CD4-positive, alpha-beta T cell treated with Interleukin-2 at 100 ng/mL for 4 hours (primary cell): ENCODE results near the gene ITGA3.
A peak's percentile ranks its signal among the peaks of the same experiment; 100 is the strongest.

ENCODE experiments used
- DNase-seq: peaks from one replicate; pipeline ENCODE4 v3.0.0-alpha.2; 2020; ENCODE audit warnings: low spot score

ITGA3 gene

GRCh38 chr17:50094243-50094752 is 38.4 kb downstream of the ITGA3 start:
- peak; percentile 93 for DNase-seq

DNA sequence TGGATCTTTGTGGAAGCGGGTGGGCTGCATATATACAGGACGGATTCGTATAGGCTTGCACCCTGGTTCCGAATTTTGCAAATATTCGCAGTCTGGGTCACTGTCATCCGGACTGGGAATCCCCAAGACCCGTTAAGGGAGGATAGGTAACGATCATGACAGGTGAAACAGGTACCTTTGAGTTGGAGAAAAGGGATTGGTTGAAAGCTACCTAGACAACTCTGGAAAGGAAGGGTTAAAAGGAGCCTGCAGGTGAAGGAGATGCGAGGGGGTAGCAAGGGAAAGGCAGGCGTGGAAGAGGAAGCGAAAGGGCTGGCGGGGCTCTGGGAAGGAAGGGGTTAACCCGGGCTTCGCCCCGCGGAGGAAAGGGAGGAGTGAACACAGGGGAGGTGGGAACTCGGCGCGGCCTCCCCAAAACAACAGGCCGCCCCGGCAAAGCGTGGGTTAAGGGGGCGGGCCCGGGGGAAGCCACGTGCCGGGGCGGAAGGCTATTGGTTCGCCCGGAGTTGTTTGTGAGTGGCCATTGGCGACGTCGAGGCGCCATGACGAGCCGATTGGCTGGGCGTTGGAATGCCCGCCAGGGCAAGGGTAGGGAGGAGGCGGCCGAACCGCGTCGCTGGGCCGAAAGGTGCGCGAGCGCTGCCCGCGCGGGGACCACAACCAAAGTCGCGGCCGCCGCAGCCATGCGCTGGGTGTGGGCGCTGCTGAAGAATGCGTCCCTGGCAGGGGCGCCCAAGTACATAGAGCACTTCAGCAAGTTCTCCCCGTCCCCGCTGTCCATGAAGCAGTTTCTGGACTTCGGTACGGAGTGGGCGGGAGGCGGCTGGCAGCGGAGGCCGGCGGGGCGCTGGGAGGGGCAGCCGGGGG is 39.1 kb downstream of the ITGA3 start, which contains the start of gene PDK2:
TSS of gene PDK2 (plus strand) at position 599 of the 867 bp plus-strand sequence. CDS start at position 684, 85 bp downstream.
- peak; percentile 97 for DNase-seq

DNA sequence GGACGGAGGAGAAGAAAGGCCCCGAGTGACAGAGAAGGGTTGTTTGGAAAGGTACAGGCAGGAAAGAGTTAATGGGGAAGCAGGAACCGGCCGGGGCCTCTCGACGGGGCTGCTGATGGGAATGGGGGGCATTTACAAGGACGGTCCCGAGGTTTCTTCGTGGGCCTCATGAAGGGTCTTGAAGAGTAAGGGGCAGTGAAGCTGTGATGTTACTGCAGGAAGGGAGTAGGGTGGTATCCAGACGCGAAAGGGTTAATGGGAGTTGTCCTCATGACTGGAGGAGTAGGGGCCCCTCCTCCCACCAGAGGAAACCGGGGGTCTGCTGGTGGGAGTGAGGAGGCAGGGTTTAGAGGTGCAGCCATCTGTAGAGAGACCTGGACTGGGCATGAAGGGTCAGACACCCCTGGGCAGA is 39.7 kb downstream of the ITGA3 start:
- no peak for DNase-seq

GRCh38 chr17:50096092-50096491 is 40.2 kb downstream of the ITGA3 start:
- DNase-seq, result no peak

GRCh38 chr17:50096758-50097157 is 40.8 kb downstream of the ITGA3 start:
- no peak for DNase-seq

- DNase-seq, result no peak
These were observed 41.5 kb downstream of the ITGA3 start for GRCh38 chr17:50097455-50097854.

DNA sequence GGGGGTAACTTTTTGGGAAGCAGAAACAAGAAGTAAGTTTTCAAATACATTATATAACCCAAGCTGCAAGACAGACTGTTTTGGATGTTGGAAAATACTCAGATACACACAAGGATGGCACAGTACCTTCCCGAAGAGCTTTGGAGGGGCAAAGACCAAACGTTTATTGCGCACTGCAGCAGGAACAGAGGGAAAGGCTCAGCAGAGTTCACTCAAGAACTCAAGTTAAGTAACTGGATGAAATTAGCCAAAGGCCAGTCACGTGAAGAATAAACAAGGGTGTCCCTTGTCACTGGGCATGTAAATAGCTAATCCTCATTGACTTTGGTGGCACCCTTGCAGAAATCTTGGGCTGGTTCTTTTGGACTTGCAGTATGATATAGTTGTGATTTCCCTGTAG is 42.0 kb downstream of the ITGA3 start:
- no peak for DNase-seq

- DNase-seq, result no peak
These were observed 42.7 kb downstream of the ITGA3 start for GRCh38 chr17:50098583-50098982.

- DNase-seq, result no peak
These were observed 43.1 kb downstream of the ITGA3 start for GRCh38 chr17:50099003-50099402.

- no peak for DNase-seq
These were observed 44.6 kb downstream of the ITGA3 start for GRCh38 chr17:50100480-50100883.

DNA sequence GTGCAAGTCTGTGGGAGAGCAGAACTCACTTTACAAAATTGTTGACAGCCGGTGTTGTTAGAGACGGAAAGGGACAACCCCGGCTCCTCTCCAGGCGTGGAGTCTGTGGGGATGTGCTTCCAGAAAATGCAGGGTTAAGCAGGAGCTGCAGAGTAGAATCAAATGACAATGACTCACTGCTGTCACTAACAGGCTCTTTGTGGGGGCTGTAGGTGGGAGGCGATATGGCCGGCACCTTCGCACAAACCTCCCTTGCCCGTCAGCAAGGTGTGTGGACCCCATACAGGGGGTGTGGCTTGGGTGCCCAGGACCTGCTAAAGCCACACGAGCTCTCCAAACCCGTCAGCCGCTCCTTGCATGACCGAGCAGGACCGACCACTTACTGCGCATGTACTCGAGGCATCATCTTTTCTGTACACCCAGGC is 45.0 kb downstream of the ITGA3 start:
- no peak for DNase-seq

- DNase-seq, result no peak
These were observed 45.6 kb downstream of the ITGA3 start for GRCh38 chr17:50101346-50102163.

DNA sequence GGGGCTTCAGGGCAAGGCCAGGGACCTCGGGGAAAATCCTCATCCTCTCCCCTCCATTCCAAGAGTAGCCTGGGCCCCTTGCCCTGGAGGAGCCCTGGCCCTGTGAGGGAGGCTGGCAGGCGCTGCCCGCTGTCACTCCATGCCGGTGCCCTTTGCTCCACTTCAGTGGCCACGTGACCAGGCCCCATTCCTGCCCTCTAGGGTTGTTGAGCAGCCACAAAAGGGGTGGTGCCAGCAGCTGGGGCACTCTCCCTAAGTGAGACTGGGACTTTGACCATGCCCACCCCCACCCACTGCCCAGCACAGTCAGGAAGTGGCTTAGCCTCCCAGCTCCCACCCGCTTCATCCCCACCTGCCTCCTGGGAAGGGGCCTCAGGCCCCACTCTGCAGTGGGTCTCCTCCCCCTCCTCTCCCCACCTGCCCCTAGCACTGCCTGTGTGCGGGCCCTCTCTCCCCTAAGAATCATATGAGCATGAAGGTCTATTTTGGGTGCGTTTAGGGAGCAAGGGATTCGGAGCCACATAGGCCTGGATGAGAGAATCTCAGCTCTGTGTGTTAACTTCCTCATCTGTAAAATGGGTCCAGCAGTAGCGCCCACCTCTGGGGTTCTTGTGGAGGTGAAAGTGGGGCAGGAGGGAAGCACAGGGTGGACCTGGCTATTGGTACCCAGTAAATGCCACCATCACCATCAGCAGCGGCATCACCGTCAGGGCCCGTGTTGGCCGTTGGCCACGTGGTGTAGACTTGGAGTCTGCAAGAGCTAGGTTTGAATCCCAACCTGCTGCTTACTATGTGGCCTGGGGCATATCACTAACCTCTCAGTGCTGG is 46.5 kb downstream of the ITGA3 start:
- no peak for DNase-seq

DNA sequence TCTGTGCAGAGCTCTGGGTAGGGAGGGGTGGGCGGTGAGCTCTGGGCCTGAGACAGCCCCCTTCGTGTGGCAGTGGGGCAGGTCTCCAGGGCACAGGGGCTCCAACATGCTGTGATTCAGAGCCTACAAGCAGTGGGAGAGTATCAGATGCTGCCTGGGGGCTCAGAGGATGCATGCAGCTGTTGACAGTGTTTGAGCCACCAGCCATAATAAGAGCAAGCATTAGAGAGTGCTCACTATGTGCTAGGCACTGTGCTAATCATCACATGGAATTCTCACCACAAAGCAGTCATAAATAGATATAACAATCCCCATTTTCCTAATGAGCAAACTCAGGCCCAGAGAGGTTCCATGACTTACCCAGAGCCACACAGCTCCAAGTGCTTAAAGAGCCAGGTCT is 47.3 kb downstream of the ITGA3 start:
- no peak for DNase-seq

DNA sequence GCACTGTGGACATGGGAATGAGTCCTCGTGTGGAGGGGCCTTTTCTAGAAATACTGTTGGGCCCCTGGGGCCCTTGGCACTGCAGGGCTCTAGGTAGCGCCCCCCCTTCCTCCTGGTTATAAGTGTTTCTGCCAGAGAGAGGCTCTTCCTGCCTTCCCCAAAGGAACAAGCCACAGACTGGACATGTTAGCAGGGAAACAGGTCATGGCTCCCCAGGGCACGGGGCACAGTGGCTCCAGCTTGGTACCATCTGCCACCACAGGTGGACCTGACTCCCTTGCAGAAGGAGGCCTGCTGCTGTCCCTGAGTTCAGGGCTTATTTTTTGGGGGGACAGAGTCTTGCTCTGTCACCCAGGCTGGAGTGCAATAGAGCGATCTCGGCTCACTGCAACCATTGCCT is 48.0 kb downstream of the ITGA3 start:
- no peak for DNase-seq

GRCh38 chr17:50105811-50106210 is 49.9 kb downstream of the ITGA3 start:
- no peak for DNase-seq

- no peak for DNase-seq
These were observed 50.7 kb downstream of the ITGA3 start for GRCh38 chr17:50106393-50107131.

DNA sequence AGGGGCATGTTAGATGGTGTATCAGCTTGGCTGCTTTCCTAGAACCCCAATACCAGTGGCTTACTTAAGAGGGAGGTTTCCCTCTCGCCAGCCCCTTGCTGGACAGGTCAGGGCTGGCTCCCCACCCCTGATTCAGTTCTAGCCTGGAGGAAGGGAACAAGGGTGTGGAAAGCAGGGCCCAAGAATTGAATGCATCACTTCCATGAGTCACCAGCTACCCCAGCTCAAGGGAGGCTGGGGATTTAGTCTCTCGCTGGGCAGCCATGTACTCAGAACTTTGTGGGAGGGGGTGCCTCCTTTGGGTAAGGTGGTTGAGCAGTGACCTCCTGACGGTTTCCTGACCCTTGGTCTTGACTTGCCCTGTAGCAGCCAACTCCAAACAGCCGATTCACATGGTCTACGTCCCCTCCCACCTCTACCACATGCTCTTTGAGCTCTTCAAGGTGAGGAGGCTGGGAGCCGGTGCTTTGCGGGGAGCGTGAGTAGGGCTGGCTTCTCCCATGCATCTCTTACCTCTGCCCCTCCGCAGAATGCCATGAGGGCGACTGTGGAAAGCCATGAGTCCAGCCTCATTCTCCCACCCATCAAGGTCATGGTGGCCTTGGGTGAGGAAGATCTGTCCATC is 52.0 kb downstream of the ITGA3 start:
- DNase-seq, result no peak

DNA sequence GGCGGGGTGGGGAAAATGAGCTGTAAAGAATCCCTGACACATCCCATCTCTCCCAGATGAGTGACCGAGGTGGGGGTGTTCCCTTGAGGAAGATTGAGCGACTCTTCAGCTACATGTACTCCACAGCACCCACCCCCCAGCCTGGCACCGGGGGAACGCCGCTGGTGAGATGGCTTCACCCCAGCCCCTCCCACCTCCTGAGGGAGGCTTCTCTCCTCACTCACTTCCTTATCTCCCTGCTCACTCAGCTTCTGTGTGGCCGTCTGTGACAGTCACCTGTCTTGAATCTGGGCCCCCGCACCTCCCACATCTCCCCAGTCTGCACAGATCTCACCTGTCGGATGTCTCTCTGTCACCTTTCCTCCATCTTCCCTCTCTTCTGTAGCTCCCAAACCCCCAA is 52.6 kb downstream of the ITGA3 start:
- no peak for DNase-seq

GRCh38 chr17:50109207-50109606 is 53.3 kb downstream of the ITGA3 start:
- DNase-seq, result no peak

GRCh38 chr17:50109785-50110184 is 53.9 kb downstream of the ITGA3 start:
- no peak for DNase-seq
